HepG2 (cell line): ENCODE measurements around the gene ARL5A. TPM values are rescaled to one million over a fixed set of nuclear protein-coding genes. Genes with fewer than 3 reads are reported as not detected.
A peak's percentile ranks its signal among the peaks of the same experiment; 100 is the strongest.

ENCODE experiments used
- ATF6 ChIP-seq: sonication (generic); formaldehyde crosslinking; conservative IDR thresholded peaks from 2 replicates; pipeline ENCODE4 v1.4.0; 2020; ENCODE audit warnings: missing genetic modification reagents
- FOSL2 ChIP-seq: sonication (generic); formaldehyde crosslinking; IDR thresholded peaks from 2 replicates; pipeline ENCODE4 v1.4.0; 2020; ENCODE audit warnings: missing genetic modification reagents
- GZF1 ChIP-seq: sonication (generic); formaldehyde crosslinking; IDR thresholded peaks from 2 replicates; pipeline ENCODE4 v1.5.1; 2020; ENCODE audit warnings: mild to moderate bottlenecking, missing genetic modification reagents
- HMGXB3 ChIP-seq: sonication (generic); formaldehyde crosslinking; IDR thresholded peaks from 2 replicates; pipeline ENCODE4 v1.4.0; 2020; ENCODE audit warnings: missing genetic modification reagents, borderline replicate concordance
- KDM3A ChIP-seq: IDR thresholded peaks from 2 replicates; pipeline ENCODE4 v1.6.1; 2018; ENCODE audit warnings: low read depth, missing compliant biosample characterization
- KLF9 ChIP-seq: IDR thresholded peaks from 2 replicates; pipeline ENCODE4 v1.6.1; 2016; ENCODE audit warnings: low read depth
- MXD3 ChIP-seq: IDR thresholded peaks from 2 replicates; pipeline ENCODE4 v1.6.1; 2016; ENCODE audit warnings: mild to moderate bottlenecking, missing biosample characterization, missing genetic modification reagents
- NFATC3 ChIP-seq: sonication (generic); formaldehyde crosslinking; IDR thresholded peaks from 2 replicates; pipeline ENCODE4 v1.5.1; 2020; ENCODE audit warnings: mild to moderate bottlenecking, missing genetic modification reagents
- SMARCE1 ChIP-seq: fragments of 450-650 bp; IDR thresholded peaks from 2 replicates; pipeline ENCODE4 v1.6.1; 2017; ENCODE audit warnings: borderline replicate concordance
- SNAPC4 ChIP-seq: sonication (generic); formaldehyde crosslinking; IDR thresholded peaks from 2 replicates; pipeline ENCODE4 v1.4.0; 2020; ENCODE audit warnings: mild to moderate bottlenecking, missing genetic modification reagents
- ZBTB3 ChIP-seq: sonication (generic); formaldehyde crosslinking; IDR thresholded peaks from 2 replicates; pipeline ENCODE4 v1.4.0; 2020; ENCODE audit warnings: low read depth, mild to moderate bottlenecking, moderate library complexity, missing genetic modification reagents, borderline replicate concordance
- ZNF124 ChIP-seq: sonication (generic); formaldehyde crosslinking; IDR thresholded peaks from 2 replicates; pipeline ENCODE4 v1.4.0; 2020; ENCODE audit warnings: missing genetic modification reagents
- ZNF280B ChIP-seq: sonication (generic); formaldehyde crosslinking; IDR thresholded peaks from 2 replicates; pipeline ENCODE4 v1.5.0; 2020; ENCODE audit warnings: missing genetic modification reagents, mild to moderate bottlenecking, borderline replicate concordance
- ZNF720 ChIP-seq: sonication (generic); formaldehyde crosslinking; IDR thresholded peaks from 2 replicates; pipeline ENCODE4 v1.4.0; 2020; ENCODE audit warnings: missing genetic modification reagents
- ZNF841 ChIP-seq: sonication (generic); formaldehyde crosslinking; IDR thresholded peaks from 2 replicates; pipeline ENCODE4 v1.8.1; 2023; ENCODE audit warnings: missing genetic modification reagents, borderline replicate concordance
- polyA plus RNA-seq, 8 experiments: library from polyadenylated mRNA; depleted of rRNA in 3 of 8; stranded (reverse) in 7 of 8; unstranded in 1 of 8; fragments of >200 nt; fragmentation: Illumina TruSeq in 4 of 8; extraction: Trizol in 4 of 8; gene quantifications; 2 replicates each; pipeline versions ENCODE4 v1.2.1 to v1.2.3, GENCODE V29; 2011 to 2016; ENCODE audit warnings: low read depth in 4 of 8, missing spikeins in 1 of 8, mixed read lengths in 1 of 8; ENCODE audit not compliant: insufficient read depth in 1 of 8
- total RNA-seq, 5 experiments: library from RNA; depleted of rRNA; stranded (reverse); fragments of >200 nt; fragmentation: Illumina TruSeq; extraction: Trizol; gene quantifications; 2 replicates each; pipeline ENCODE4 v1.2.3, GENCODE V29; 2016; ENCODE audit warnings: low read depth in 1 of 5

The ARL5A gene
- total and polyA plus RNA-seq, 2 of the 13 experiments (the other 11 are each of a cell fraction or from before 2014, with no cell fraction given), result 47.5 to 149 TPM

- TF ChIP-seq HMGXB3 (CRISPR knock-in tag) (no peak), ZNF280B (no peak), MXD3 (CRISPR knock-in tag) (peak; percentile 61; the same call in 1 of the 2 replicates), ZBTB3 (peak; percentile 47; the same call in 1 of the 2 replicates), SNAPC4 (CRISPR knock-in tag) (peak; percentile 85; the same call in 1 of the 2 replicates), KDM3A (no peak; the same call in 1 of the 2 replicates), GZF1 (CRISPR knock-in tag) (no peak), SMARCE1 (no peak), ZNF124 (CRISPR knock-in tag) (peak; percentile 80), KLF9 (peak; percentile 24; the same call in 1 of the 2 replicates), NFATC3 (CRISPR knock-in tag) (0 out of 2 replicates have a peak, but pooled peaks have one; percentile 40), ZNF841 (CRISPR knock-in tag) (no peak), ATF6 (CRISPR knock-in tag) (peak; percentile 75), FOSL2 (CRISPR knock-in tag) (peak; percentile 4; the same call in 1 of the 2 replicates), ZNF720 (no peak)
Measured at GRCh38 chr2:151828143-151828889, at the start of gene ARL5A (continued).
